Peyer's patch (tissue), 4 donors: ENCODE data around the gene ARFIP1. TPM values are rescaled to one million over a fixed set of nuclear protein-coding genes. Genes with fewer than 3 reads are reported as not detected.

Experiments used
- DNase-seq, 3 donors: peaks; one replicate each; pipeline ENCODE4 v3.0.0-alpha.2; 2017 to 2019
- H3K27ac ChIP-seq, 4 donors: fragments of 200-600 bp; sonication (generic); one replicate each; pipeline ENCODE4 v1.5.1; 2016 to 2019
- H3K27me3 ChIP-seq, 2 donors: fragments of 200-600 bp; sonication (generic); one replicate each; pipeline ENCODE4 v1.5.1; 2019
- H3K36me3 ChIP-seq, 3 donors: fragments of 200-600 bp; sonication (generic); one replicate each; pipeline ENCODE4 v1.5.1; 2016 to 2019
- H3K4me1 ChIP-seq, 4 donors: fragments of 200-600 bp; sonication (generic); one replicate each; pipeline ENCODE4 v1.5.1; 2016 to 2019
- H3K4me3 ChIP-seq, 4 donors: fragments of 200-600 bp; sonication (generic); 1 replicate in 3 of 4; 2 replicates in 1 of 4; pipeline ENCODE4 v1.5.1; 2016 to 2019; ENCODE audit warnings: mild to moderate bottlenecking in 1 of 4
- H3K9me3 ChIP-seq, 4 donors: fragments of 200-600 bp; sonication (generic); one replicate each; pipeline ENCODE4 v1.5.1; 2016 to 2019; ENCODE audit warnings: mild to moderate bottlenecking in 1 of 4
- CTCF ChIP-seq, 6 experiments: fragments of 450-650 bp in 4 of 6; fragments of 200-600 bp in 2 of 6; sonication (generic) in 1 of 6; IDR thresholded peaks; one replicate each; pipeline ENCODE4 v1.5.1; 2017 to 2019; ENCODE audit warnings: antibody characterized with exemption in 6 of 6, mild to moderate bottlenecking in 3 of 6, moderate library complexity in 1 of 6
- POLR2A ChIP-seq, 2 donors: fragments of 450-650 bp; IDR thresholded peaks; one replicate each; pipeline ENCODE4 v1.5.1; 2017; ENCODE audit warnings: antibody characterized with exemption in 2 of 2, mild to moderate bottlenecking in 2 of 2, moderate library complexity in 2 of 2
- total RNA-seq, 4 donors: library from RNA; depleted of rRNA; stranded (reverse); fragments of >200 nt; gene quantifications; one replicate each; pipeline ENCODE4 v1.1.0, GENCODE V29; 2016

Gene ARFIP1
- total RNA-seq, 4 donors from 2014 or later = 24.5 to 44.6 (median 36.3) TPM

DNA sequence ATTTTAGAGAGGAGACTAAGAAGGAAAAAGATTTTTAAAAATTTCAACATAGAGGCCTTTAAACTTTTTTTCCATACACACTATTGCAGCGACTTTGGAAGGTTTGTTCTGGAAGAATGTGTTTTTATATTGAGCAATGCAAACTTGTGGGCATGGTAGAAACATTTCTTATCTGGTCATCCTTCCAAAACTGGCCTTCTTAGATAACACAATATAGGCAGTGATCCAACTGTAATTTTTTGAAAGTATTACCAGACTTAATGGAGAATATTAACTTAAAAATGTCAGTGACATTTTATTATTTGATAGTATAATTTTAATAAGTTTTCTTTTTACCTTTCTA is 182.0 kb downstream of the ARFIP1 start:
- Histone ChIP-seq H3K4me1 (peaks cover 0 to 10% (median 0%) of the 10 kb centered on the region in 4 donors), H3K36me3 (peaks cover 0 to 40% (median 0%) of the 10 kb centered on the region in 3 donors), H3K4me3 (no peak overlapping the region), H3K27me3 (no peaks in the 10 kb centered on the region), H3K9me3 (no peaks in the 10 kb centered on the region), H3K27ac (no peak overlapping the region)
- no peak for DNase-seq
- TF ChIP-seq POLR2A (IDR thresholded peaks at IDR 0.05) (no peak), CTCF (IDR thresholded peaks at IDR 0.05) (no peak)

Other genes with a start within 250 kb of the ARFIP1 start
- 100 to 1,000 TPM in 1 of 4 donors, 10 to 100 TPM in 3; 33.4 to 120 (median 43.0) TPM for gene FBXW7, start 243.9 kb upstream of the ARFIP1 start, total RNA-seq
- gene TMEM154, start 100.0 kb upstream of the ARFIP1 start, total RNA-seq = 10 to 100 TPM in 1 of 4 donors, 1 to 10 TPM in 2, under 1 TPM in 1; 0.38 to 56.9 (median 2.5) TPM
- gene TIGD4, start 224 bp upstream of the ARFIP1 start, total RNA-seq = under 1 TPM in 2 of 4 donors, not detected in 2; 0.57 to 0.94 TPM
- gene FHDC1, start 156.4 kb downstream of the ARFIP1 start, total RNA-seq = 10 to 100 TPM in 3 of 4 donors, 1 to 10 TPM in 1; 6.6 to 32.8 (median 25.4) TPM